ENCODE data around the gene SDF4.

DNA sequence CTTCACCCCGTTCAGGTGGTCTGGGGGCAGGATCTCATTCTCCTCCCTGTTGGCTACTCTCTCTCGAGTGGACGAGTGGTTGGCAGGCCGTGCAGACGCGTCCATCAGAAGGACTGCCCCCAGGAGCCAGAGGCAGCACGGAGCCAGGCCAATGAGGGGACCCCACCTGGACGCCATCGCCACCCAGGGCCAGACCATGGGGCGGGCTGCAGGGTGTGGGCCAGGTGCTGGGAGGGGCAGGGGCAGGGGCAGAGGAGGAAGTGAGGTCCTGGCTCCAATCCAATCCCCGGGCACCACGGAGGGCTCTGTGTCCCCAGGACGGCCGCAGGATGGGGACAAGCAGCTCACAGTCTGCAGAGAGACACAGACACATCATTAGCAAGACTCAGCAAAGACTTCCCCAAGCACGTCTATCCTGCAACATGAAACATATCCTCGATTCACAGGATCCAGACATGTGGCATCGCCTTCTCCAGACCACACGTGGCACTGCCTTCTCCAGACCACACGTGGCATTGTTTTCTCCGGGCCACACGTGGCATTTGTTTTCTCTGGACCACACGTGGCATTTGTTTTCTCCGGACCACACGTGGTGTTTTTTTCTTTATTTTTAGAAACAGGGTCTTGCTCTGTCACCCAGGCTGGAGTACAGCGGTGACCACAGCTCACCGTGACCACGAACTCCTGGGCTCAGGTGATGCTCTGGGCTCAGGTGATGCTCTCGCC lies 3.0 kb downstream of the SDF4 start:
- TF ChIP-seq, protein P1, sequence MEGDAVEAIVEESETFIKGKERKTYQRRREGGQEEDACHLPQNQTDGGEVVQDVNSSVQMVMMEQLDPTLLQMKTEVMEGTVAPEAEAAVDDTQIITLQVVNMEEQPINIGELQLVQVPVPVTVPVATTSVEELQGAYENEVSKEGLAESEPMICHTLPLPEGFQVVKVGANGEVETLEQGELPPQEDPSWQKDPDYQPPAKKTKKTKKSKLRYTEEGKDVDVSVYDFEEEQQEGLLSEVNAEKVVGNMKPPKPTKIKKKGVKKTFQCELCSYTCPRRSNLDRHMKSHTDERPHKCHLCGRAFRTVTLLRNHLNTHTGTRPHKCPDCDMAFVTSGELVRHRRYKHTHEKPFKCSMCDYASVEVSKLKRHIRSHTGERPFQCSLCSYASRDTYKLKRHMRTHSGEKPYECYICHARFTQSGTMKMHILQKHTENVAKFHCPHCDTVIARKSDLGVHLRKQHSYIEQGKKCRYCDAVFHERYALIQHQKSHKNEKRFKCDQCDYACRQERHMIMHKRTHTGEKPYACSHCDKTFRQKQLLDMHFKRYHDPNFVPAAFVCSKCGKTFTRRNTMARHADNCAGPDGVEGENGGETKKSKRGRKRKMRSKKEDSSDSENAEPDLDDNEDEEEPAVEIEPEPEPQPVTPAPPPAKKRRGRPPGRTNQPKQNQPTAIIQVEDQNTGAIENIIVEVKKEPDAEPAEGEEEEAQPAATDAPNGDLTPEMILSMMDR (IDR thresholded peaks at IDR 0.05), result no peak
- no peak for TF ChIP-seq EP300 (IDR thresholded peaks at IDR 0.05)

All from stomach (tissue), 4 donors.